Measurements from ENCODE around the gene SELENOM. TPM values are rescaled to one million over a fixed set of nuclear protein-coding genes. Genes with fewer than 3 reads are reported as not detected.

SELENOM gene
- polyA plus RNA-seq, 1 experiment: 89.0 TPM

- CTCF ChIA-PET: interaction anchor here (1.3 to 1.4 kb wide), 2 partner anchors 10 to 45 kb away, joined by 7 to 12 read pairs; partner anchors contain the start of gene SELENOM
These were observed 44.5 kb upstream of the SELENOM start for GRCh38 chr22:31151872-31152271.

DNA sequence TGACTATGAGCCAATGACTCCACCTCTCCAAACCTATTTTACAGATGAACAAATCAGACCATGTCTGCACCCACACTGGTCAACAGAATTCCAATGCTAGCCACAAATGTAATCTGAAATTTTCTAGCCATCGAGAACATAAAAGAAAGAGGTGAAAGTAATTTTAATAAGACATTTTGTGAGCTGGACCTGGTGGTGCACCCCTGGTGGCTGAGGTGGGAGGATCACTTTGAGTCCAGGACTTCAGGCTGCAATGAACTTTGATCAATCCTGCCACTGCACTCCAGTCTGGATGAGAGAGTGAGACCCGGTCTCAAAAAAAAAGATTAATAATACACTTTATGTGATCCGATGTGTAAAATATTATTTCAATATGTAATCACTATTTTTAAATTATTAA is 43.2 kb upstream of the SELENOM start:
- H3K27ac ChIP-seq (ENCODE audit: low read depth, low read length): no peak overlapping the region
- H3K9me3 ChIP-seq (ENCODE audit: control insufficient read depth, insufficient read depth, low read length): peaks cover 8% of the 10 kb centered on the region
- no peak overlapping the region for H3K4me3 ChIP-seq (ENCODE audit: low read depth, low read length)
- CTCF ChIA-PET: interaction anchor here (0.6 to 4.0 kb wide), 5 partner anchors 43 to 387 kb away, joined by 3 to 38 read pairs (median 5); partner anchors contain the start of gene SELENOM
- no peaks in the 10 kb centered on the region for H3K27me3 ChIP-seq (ENCODE audit: control insufficient read depth, insufficient read depth, low read length)
- no peak for DNase-seq (ENCODE audit: low read depth, low spot score)
- POLR2A ChIA-PET: no interaction called here
- TF ChIP-seq, protein P1, sequence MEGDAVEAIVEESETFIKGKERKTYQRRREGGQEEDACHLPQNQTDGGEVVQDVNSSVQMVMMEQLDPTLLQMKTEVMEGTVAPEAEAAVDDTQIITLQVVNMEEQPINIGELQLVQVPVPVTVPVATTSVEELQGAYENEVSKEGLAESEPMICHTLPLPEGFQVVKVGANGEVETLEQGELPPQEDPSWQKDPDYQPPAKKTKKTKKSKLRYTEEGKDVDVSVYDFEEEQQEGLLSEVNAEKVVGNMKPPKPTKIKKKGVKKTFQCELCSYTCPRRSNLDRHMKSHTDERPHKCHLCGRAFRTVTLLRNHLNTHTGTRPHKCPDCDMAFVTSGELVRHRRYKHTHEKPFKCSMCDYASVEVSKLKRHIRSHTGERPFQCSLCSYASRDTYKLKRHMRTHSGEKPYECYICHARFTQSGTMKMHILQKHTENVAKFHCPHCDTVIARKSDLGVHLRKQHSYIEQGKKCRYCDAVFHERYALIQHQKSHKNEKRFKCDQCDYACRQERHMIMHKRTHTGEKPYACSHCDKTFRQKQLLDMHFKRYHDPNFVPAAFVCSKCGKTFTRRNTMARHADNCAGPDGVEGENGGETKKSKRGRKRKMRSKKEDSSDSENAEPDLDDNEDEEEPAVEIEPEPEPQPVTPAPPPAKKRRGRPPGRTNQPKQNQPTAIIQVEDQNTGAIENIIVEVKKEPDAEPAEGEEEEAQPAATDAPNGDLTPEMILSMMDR (IDR thresholded peaks at IDR 0.05; ENCODE audit: low read depth, low read length): peak; percentile 58

More at GRCh38 chr22:31151872-31152271, 44.5 kb upstream of the SELENOM start:
- no peak overlapping the region for H3K4me3 ChIP-seq (ENCODE audit: low read depth, low read length)
- H3K27me3 ChIP-seq (ENCODE audit: control insufficient read depth, insufficient read depth, low read length): no peaks in the 10 kb centered on the region
- TF ChIP-seq, protein P1 (IDR thresholded peaks at IDR 0.05; ENCODE audit: low read depth, low read length): no peak
- peaks cover 8% of the 10 kb centered on the region; the same call in 1 of the 2 replicates for H3K9me3 ChIP-seq (ENCODE audit: control insufficient read depth, insufficient read depth, low read length)
- POLR2A ChIA-PET: no interaction called here
- DNase-seq (ENCODE audit: low read depth, low spot score): no peak
- H3K27ac ChIP-seq (ENCODE audit: low read depth, low read length): no peak overlapping the region

DNA sequence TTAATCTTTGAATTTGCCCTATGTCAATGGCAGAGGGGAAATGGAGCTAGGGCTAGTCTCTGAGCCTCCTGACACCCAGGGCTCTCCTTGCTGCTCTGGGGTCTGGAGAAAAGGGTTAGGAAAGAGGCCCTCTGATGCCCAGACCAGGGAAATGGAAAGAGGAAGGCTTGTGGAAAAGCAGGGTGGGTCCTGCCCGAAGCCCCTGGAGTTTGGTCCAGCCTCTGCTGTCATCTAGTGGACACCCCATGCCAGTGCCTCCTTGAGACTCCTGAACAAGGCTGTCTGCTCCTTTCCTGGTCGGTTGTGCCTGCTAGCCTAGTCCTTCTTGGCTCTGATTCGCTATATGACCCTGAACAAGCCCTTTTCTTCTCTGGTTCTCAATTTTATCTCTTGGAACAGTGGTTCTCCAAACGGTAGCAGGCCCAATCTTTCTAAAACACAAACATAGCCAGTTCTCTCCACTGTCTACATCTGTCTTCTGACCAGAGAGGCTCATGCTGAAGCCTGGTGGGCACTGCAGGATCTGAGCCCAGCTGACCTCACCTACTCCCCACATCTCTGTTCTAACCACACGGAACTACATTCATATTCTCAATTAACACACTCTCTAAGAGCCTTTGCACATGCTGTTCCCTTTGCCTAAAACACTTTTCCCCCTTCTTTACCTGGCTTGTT is 41.7 kb upstream of the SELENOM start:
- H3K4me3 ChIP-seq (ENCODE audit: low read depth, low read length): no peak overlapping the region
- POLR2A ChIA-PET: no interaction called here
- DNase-seq (ENCODE audit: low read depth, low spot score): peak; percentile 54
- H3K27ac ChIP-seq (ENCODE audit: low read depth, low read length): no peak overlapping the region
- CTCF ChIA-PET: interaction anchor here (0.8 to 4.0 kb wide), 18 partner anchors 9 to 386 kb away, joined by 3 to 38 read pairs (median 4); partner anchors contain the start of genes LIMK2, RNF185 and SELENOM
- no peaks in the 10 kb centered on the region for H3K27me3 ChIP-seq (ENCODE audit: control insufficient read depth, insufficient read depth, low read length)
- H3K9me3 ChIP-seq (ENCODE audit: control insufficient read depth, insufficient read depth, low read length): peaks cover 16% of the 10 kb centered on the region
- TF ChIP-seq, protein P1 (IDR thresholded peaks at IDR 0.05; ENCODE audit: low read depth, low read length): peak; percentile 100

- DNase-seq (ENCODE audit: low read depth, low spot score): no peak
- POLR2A ChIA-PET: no interaction called here
- H3K9me3 ChIP-seq (ENCODE audit: control insufficient read depth, insufficient read depth, low read length): peaks cover 16% of the 10 kb centered on the region
- no peak overlapping the region for H3K4me3 ChIP-seq (ENCODE audit: low read depth, low read length)
- peak overlapping the region; percentile 39 for H3K27ac ChIP-seq (ENCODE audit: low read depth, low read length)
- TF ChIP-seq, protein P1 (IDR thresholded peaks at IDR 0.05; ENCODE audit: low read depth, low read length): no peak
- CTCF ChIA-PET: interaction anchor here (0.7 to 4.0 kb wide), 18 partner anchors 9 to 385 kb away, joined by 3 to 38 read pairs (median 4); partner anchors contain the start of genes LIMK2, RNF185 and SELENOM
- no peaks in the 10 kb centered on the region for H3K27me3 ChIP-seq (ENCODE audit: control insufficient read depth, insufficient read depth, low read length)
These were observed 41.1 kb upstream of the SELENOM start for GRCh38 chr22:31148488-31148887.

DNA sequence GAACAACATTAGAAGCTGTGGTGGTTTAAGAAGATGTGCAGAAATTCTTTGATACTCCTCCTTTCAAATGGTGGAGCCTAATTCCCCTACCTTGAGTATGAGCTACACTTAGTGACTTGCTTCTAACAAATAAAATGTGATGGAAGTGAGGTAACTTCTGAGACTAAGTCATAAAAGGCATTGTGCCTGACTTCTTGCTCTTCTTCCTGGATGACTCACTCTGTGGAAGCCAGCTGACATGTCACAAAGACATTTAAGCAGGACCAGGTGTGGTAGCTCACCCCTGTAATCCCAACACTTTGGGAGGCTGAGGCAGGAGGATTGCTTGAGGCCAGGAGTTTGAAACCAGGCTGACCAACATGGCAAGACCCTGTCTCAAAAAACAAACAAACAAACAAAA is 36.9 kb upstream of the SELENOM start:
- Histone ChIP-seq H3K4me3 (ENCODE audit: low read depth, low read length) (no peak overlapping the region), H3K9me3 (ENCODE audit: control insufficient read depth, insufficient read depth, low read length) (peaks cover 16% of the 10 kb centered on the region), H3K27ac (ENCODE audit: low read depth, low read length) (no peak overlapping the region), H3K27me3 (ENCODE audit: control insufficient read depth, insufficient read depth, low read length) (peaks cover 22% of the 10 kb centered on the region)
- TF ChIP-seq, protein P1 (IDR thresholded peaks at IDR 0.05; ENCODE audit: low read depth, low read length): no peak
- ChIA-PET CTCF (interaction anchor here (0.9 to 1.5 kb wide), 3 partner anchors 36 to 59 kb away, joined by 3 to 5 read pairs (median 3); partner anchors contain the start of gene SELENOM), POLR2A (interaction anchor here (0.6 kb wide), 2 partner anchors 24 to 42 kb away, joined by 3 read pairs; no protein-coding TSS in a partner anchor)
- DNase-seq (ENCODE audit: low read depth, low spot score): no peak
